ENCODE data around the gene CYP2D6.

GRCh38 chr22:42131562-42131961, 952 bp upstream of the CYP2D6 start:
- no peak for TF ChIP-seq POLR2AphosphoS5 (IDR thresholded peaks at IDR 0.05; ENCODE audit: low read depth, low read length)
- no peak for TF ChIP-seq POLR2A (IDR thresholded peaks at IDR 0.05; ENCODE audit: low read depth, low read length)

Measured in GM12892 (cell line).